ENCODE results near the gene DVL1. TPM values are rescaled to one million over a fixed set of nuclear protein-coding genes. Genes with fewer than 3 reads are reported as not detected.

The DVL1 gene
- total RNA-seq, 4 donors from 2014 or later: 26.2 to 80.3 (median 39.5) TPM

GRCh38 chr1:1377540-1378205 is 28.5 kb upstream of the DVL1 start:
- no peak for TF ChIP-seq CTCF (IDR thresholded peaks at IDR 0.05; ENCODE audit: low read depth)

GRCh38 chr1:1376551-1377226 is 27.5 kb upstream of the DVL1 start:
- TF ChIP-seq CTCF (IDR thresholded peaks at IDR 0.05; ENCODE audit: low read depth): no peak

- TF ChIP-seq CTCF (IDR thresholded peaks at IDR 0.05; ENCODE audit: low read depth): no peak
Measured at GRCh38 chr1:1374929-1375662, 25.9 kb upstream of the DVL1 start, which contains the start of gene AURKAIP1. AURKAIP1 (minus strand) TSS chr1:1375207; CDS start chr1:1374756, 451 bp downstream.

- TF ChIP-seq CTCF (IDR thresholded peaks at IDR 0.05; ENCODE audit: low read depth): no peak
Measured at GRCh38 chr1:1374589-1374928, 25.3 kb upstream of the DVL1 start.

- TF ChIP-seq CTCF (IDR thresholded peaks at IDR 0.05; ENCODE audit: low read depth): no peak
Measured at GRCh38 chr1:1373815-1374588, 24.8 kb upstream of the DVL1 start.

GRCh38 chr1:1373051-1373814 is 24.0 kb upstream of the DVL1 start:
- TF ChIP-seq CTCF (IDR thresholded peaks at IDR 0.05; ENCODE audit: low read depth): no peak
